K562 (cell line): Measurements from ENCODE around the gene UNC5C. TPM values are rescaled to one million over a fixed set of nuclear protein-coding genes. Genes with fewer than 3 reads are reported as not detected.

Experiments used
- ARID4B ChIP-seq: sonication (generic); formaldehyde crosslinking; IDR thresholded peaks from 2 replicates; pipeline ENCODE4 v1.8.0; 2022; ENCODE audit warnings: mild to moderate bottlenecking, missing genetic modification reagents
- CBX8 ChIP-seq: fragments of 200-600 bp; sonication (generic); IDR thresholded peaks from 2 replicates; pipeline ENCODE4 v1.6.1; 2012; ENCODE audit warnings: borderline replicate concordance, mixed run types, low read depth, mild to moderate bottlenecking, moderate library complexity, mixed read lengths, low read length, control low read depth, inconsistent platforms; ENCODE audit not compliant: poor library complexity, severe bottlenecking; ENCODE audit errors: extremely low read depth
- ELK1 ChIP-seq: sonication (generic); formaldehyde crosslinking; IDR thresholded peaks from 2 replicates; pipeline ENCODE4 v1.8.1; 2022; ENCODE audit warnings: missing genetic modification reagents
- ID3 ChIP-seq, 2 experiments: fragments of 250-450 bp in 1 of 2; fragments of 450-650 bp in 1 of 2; sonication (Bioruptor Pico) in 1 of 2; IDR thresholded peaks; 2 replicates each; pipeline versions ENCODE4 v1.6.1 to v1.8.0; 2016 to 2021; ENCODE audit warnings: mild to moderate bottlenecking in 2 of 2, moderate library complexity in 2 of 2, missing compliant biosample characterization in 1 of 2, missing genetic modification characterization in 1 of 2
- L3MBTL2 ChIP-seq: fragments of 450-650 bp; IDR thresholded peaks from 2 replicates; pipeline ENCODE4 v1.6.1; 2016; ENCODE audit warnings: mild to moderate bottlenecking, moderate library complexity
- NCOA1 ChIP-seq: fragments of 450-650 bp; IDR thresholded peaks from 2 replicates; pipeline ENCODE4 v1.6.1; 2016; ENCODE audit warnings: low read depth
- NRF1 ChIP-seq, 2 experiments: fragments of 450-650 bp; IDR thresholded peaks in 1 of 2; conservative IDR thresholded peaks in 1 of 2; 2 replicates each; pipeline ENCODE4 v1.6.1; 2014; ENCODE audit warnings: mild to moderate bottlenecking in 2 of 2
- PBX2 ChIP-seq, 2 experiments: IDR thresholded peaks in 1 of 2; conservative IDR thresholded peaks in 1 of 2; 2 replicates each; pipeline ENCODE4 v1.6.1; 2016; ENCODE audit warnings: low read depth in 2 of 2, mild to moderate bottlenecking in 1 of 2, missing compliant biosample characterization in 1 of 2, missing genetic modification characterization in 1 of 2, moderate library complexity in 1 of 2
- RAD21 ChIP-seq, 2 experiments: fragments of 250-450 bp in 1 of 2; fragments of 450-650 bp in 1 of 2; sonication (Bioruptor Pico) in 1 of 2; formaldehyde crosslinking in 1 of 2; IDR thresholded peaks in 1 of 2; conservative IDR thresholded peaks in 1 of 2; 2 replicates each; pipeline versions ENCODE4 v1.4.0 to v1.8.0; 2020 to 2022; ENCODE audit warnings: mild to moderate bottlenecking in 2 of 2, moderate library complexity in 1 of 2
- TBP ChIP-seq: optimal IDR thresholded peaks from 2 replicates; pipeline ENCODE3; 2011; ENCODE audit warnings: low read depth, low read length, improper control_type of control experiment
- polyA plus RNA-seq, 8 experiments: library from polyadenylated mRNA; depleted of rRNA in 4 of 8; stranded (reverse) in 5 of 8; unstranded in 3 of 8; fragments of >200 nt; fragmentation: Nextera tagmentation in 2 of 8; fragmentation: Illumina TruSeq in 1 of 8; extraction: Ambion mirVana in 2 of 8; extraction: Trizol in 1 of 8; gene quantifications; 2 replicates each; pipeline versions ENCODE4 v1.2.1 to v1.2.3, GENCODE V29; 2011 to 2014; ENCODE audit warnings: inconsistent platforms in 1 of 8, missing spikeins in 1 of 8
- total RNA-seq, 7 experiments: library from RNA; depleted of rRNA in 6 of 7; stranded (reverse); fragments of >200 nt in 6 of 7; fragmentation: Illumina TruSeq in 2 of 7; extraction: Trizol in 2 of 7; gene quantifications; 2 replicates each; pipeline versions ENCODE4 v1.2.1 to v1.2.3, GENCODE V29; 2011 to 2021; ENCODE audit warnings: low replicate concordance in 1 of 7

The UNC5C gene
- total and polyA plus RNA-seq, 9 of the 15 experiments (the other 6 are each of a cell fraction or from before 2014, with no cell fraction given): under 0.01 to 0.10 (median 0.03) TPM; not detected in 1

GRCh38 chr4:95155759-95156451 lies 392.9 kb downstream of the UNC5C start (continued):
- TF ChIP-seq ID3 (CRISPR knock-in tag; IDR thresholded peaks at IDR 0.05) (no peak), ID3 (tag; IDR thresholded peaks at IDR 0.05) (no peak), ARID4B (CRISPR knock-in tag) (no peak), RAD21 (CRISPR knock-in tag; conservative IDR thresholded peaks at IDR 0.05 in 1 of 2, IDR thresholded peaks at IDR 0.05 in 1 of 2) (peak; percentile 51 to 56), TBP (no peak), NRF1 (conservative IDR thresholded peaks at IDR 0.05 in 1 of 2, IDR thresholded peaks at IDR 0.05 in 1 of 2) (no peak), PBX2 (CRISPR knock-in tag; IDR thresholded peaks at IDR 0.05; ENCODE audit: low read depth) (no peak), PBX2 (tag; conservative IDR thresholded peaks at IDR 0.05; ENCODE audit: low read depth) (peak; percentile 71), ELK1 (no peak), CBX8 (no peak), NCOA1 (no peak), L3MBTL2 (no peak)
